H1 (cell line): Measurements from ENCODE around the gene CPA1. TPM values are rescaled to one million over a fixed set of nuclear protein-coding genes. Genes with fewer than 3 reads are reported as not detected.

Source experiments
- CTCF ChIA-PET: fragments of 300-600 bp; sonication (Branson Sonifier 250); formaldehyde crosslinking; loops from one replicate; lab custom pipeline; 2021; ENCODE audit not compliant: partially characterized antibody; lab: Charles Lee
- POLR2A ChIA-PET: fragments of 300-600 bp; sonication (Branson Sonifier 250); formaldehyde crosslinking; loops from one replicate; lab custom pipeline; 2021; ENCODE audit warnings: inconsistent platforms; ENCODE audit not compliant: partially characterized antibody; lab: Charles Lee
- DNase-seq, 2 experiments: peaks; one replicate each; pipeline versions ENCODE4 v3.0.0 to v3.0.0-alpha.2; 2010 to 2022; ENCODE audit warnings: low spot score in 2 of 2, low read depth in 1 of 2, mixed read lengths in 1 of 2
- FAIRE-seq: peaks from 2 replicates; lab custom pipeline; 2011; peaks lifted over from hg19 to GRCh38; lab: Jason Lieb, UNC
- H2AFZ ChIP-seq: 2 replicates; pipeline ENCODE4 v1.8.1; 2012; ENCODE audit warnings: low read length, inconsistent platforms
- H2AK5ac ChIP-seq: 2 replicates; pipeline ENCODE4 v1.6.1; 2013; ENCODE audit warnings: low read depth, low read length
- H2BK120ac ChIP-seq: replicated peaks from 2 replicates; pipeline ENCODE3; 2013; ENCODE audit warnings: low read depth, low read length, inconsistent platforms
- H2BK12ac ChIP-seq: 2 replicates; pipeline ENCODE4 v1.6.1; 2013; ENCODE audit warnings: low read depth, low read length
- H2BK15ac ChIP-seq: 2 replicates; pipeline ENCODE4 v1.6.1; 2013; ENCODE audit warnings: low read length
- H2BK20ac ChIP-seq: 2 replicates; pipeline ENCODE4 v1.6.1; 2013; ENCODE audit warnings: low read length
- H2BK5ac ChIP-seq: 2 replicates; pipeline ENCODE4 v1.6.1; 2013; ENCODE audit warnings: low read depth, low read length
- H3K14ac ChIP-seq: 2 replicates; pipeline ENCODE4 v1.6.1; 2013; ENCODE audit warnings: inconsistent platforms; ENCODE audit not compliant: insufficient read length
- H3K18ac ChIP-seq: 2 replicates; pipeline ENCODE4 v1.6.1; 2013; ENCODE audit warnings: low read length; ENCODE audit errors: extremely low read depth
- H3K23ac ChIP-seq: 2 replicates; pipeline ENCODE4 v1.6.1; 2013; ENCODE audit warnings: inconsistent platforms; ENCODE audit not compliant: insufficient read length
- H3K23me2 ChIP-seq: 2 replicates; pipeline ENCODE4 v1.6.1; 2013; ENCODE audit warnings: low read depth, low read length
- H3K27ac ChIP-seq: 2 replicates; pipeline ENCODE4 v1.6.1; 2011; ENCODE audit warnings: low read depth, low read length, inconsistent platforms
- H3K27me3 ChIP-seq, 4 experiments: replicated peaks in 1 of 4; 1 replicate in 1 of 4; 2 replicates in 3 of 4; pipeline versions ENCODE4 v1.6.1 to v1.8.1; 2011 to 2013; ENCODE audit warnings: low read length in 3 of 4, mild to moderate bottlenecking in 3 of 4, inconsistent platforms in 2 of 4, mixed read lengths in 2 of 4, moderate library complexity in 1 of 4; ENCODE audit not compliant: control insufficient read depth in 3 of 4, insufficient read depth in 3 of 4; ENCODE audit errors: extremely low read depth in 1 of 4
- H3K36me3 ChIP-seq, 4 experiments: 2 replicates each; pipeline versions ENCODE4 v1.6.1 to v1.8.1; 2011 to 2013; ENCODE audit warnings: mild to moderate bottlenecking in 4 of 4, low read length in 3 of 4, moderate library complexity in 2 of 4, control low read depth in 1 of 4, inconsistent platforms in 1 of 4; ENCODE audit not compliant: insufficient read depth in 4 of 4, control insufficient read depth in 2 of 4
- H3K4ac ChIP-seq: replicated peaks from 2 replicates; pipeline ENCODE3; 2013; ENCODE audit warnings: low read length, low read depth, mixed read lengths, inconsistent platforms; ENCODE audit not compliant: insufficient read length
- H3K4me1 ChIP-seq, 4 experiments: replicated peaks in 1 of 4; 1 replicate in 1 of 4; 2 replicates in 3 of 4; pipeline versions ENCODE4 v1.6.1 to v1.8.1; 2011 to 2013; ENCODE audit warnings: low read length in 3 of 4, inconsistent platforms in 2 of 4, mixed read lengths in 1 of 4; ENCODE audit not compliant: insufficient read depth in 4 of 4, control insufficient read depth in 3 of 4
- H3K4me2 ChIP-seq, 2 experiments: 2 replicates each; pipeline versions ENCODE4 v1.6.1 to v1.8.1; 2011 to 2013; ENCODE audit warnings: low read depth in 2 of 2, low read length in 2 of 2, control low read depth in 1 of 2, inconsistent platforms in 1 of 2, mild to moderate bottlenecking in 1 of 2; ENCODE audit not compliant: insufficient read depth in 1 of 2
- H3K4me3 ChIP-seq, 4 experiments: fragments of 200-600, 300-600 bp in 1 of 4; sonication (generic), shearing (Covaris generic), sonication (Bioruptor Twin) in 1 of 4; 2 replicates each; pipeline versions ENCODE4 v1.5.1 to v1.8.1; 2011 to 2016; ENCODE audit warnings: low read length in 4 of 4, low read depth in 3 of 4, control low read depth in 2 of 4, inconsistent platforms in 2 of 4, mild to moderate bottlenecking in 2 of 4, mixed read lengths in 1 of 4, moderate library complexity in 1 of 4; ENCODE audit not compliant: insufficient read depth in 2 of 4; ENCODE audit errors: extremely low read depth in 1 of 4
- H3K56ac ChIP-seq: replicated peaks from 2 replicates; pipeline ENCODE3; 2013; ENCODE audit warnings: low read depth, mild to moderate bottlenecking, mixed read lengths, low read length, inconsistent platforms; ENCODE audit not compliant: insufficient read length
- H3K79me1 ChIP-seq: 2 replicates; pipeline ENCODE4 v1.6.1; 2013; ENCODE audit warnings: low read depth, low read length, control low read depth
- H3K79me2 ChIP-seq, 2 experiments: 2 replicates each; pipeline versions ENCODE4 v1.6.1 to v1.8.1; 2012 to 2013; ENCODE audit warnings: low read length in 2 of 2, mild to moderate bottlenecking in 2 of 2, inconsistent platforms in 1 of 2; ENCODE audit not compliant: insufficient read depth in 2 of 2, control insufficient read depth in 1 of 2
- H3K9ac ChIP-seq, 4 experiments: replicated peaks in 1 of 4; 1 replicate in 1 of 4; 2 replicates in 3 of 4; pipeline versions ENCODE4 v1.6.1 to v1.8.1; 2011 to 2013; ENCODE audit warnings: low read depth in 3 of 4, low read length in 3 of 4, control low read depth in 2 of 4, mild to moderate bottlenecking in 2 of 4, moderate library complexity in 2 of 4, inconsistent platforms in 1 of 4; ENCODE audit errors: extremely low read depth in 1 of 4
- H3K9me3 ChIP-seq, 2 experiments: 2 replicates each; pipeline versions ENCODE4 v1.6.1 to v1.8.1; 2012 to 2013; ENCODE audit warnings: mild to moderate bottlenecking in 2 of 2, moderate library complexity in 2 of 2, control low read depth in 1 of 2, inconsistent platforms in 1 of 2, low read depth in 1 of 2, low read length in 1 of 2, mixed read lengths in 1 of 2; ENCODE audit not compliant: insufficient read depth in 2 of 2
- H4K20me1 ChIP-seq, 2 experiments: replicated peaks in 1 of 2; 2 replicates each; pipeline versions ENCODE3 to v1.8.1; 2011 to 2013; ENCODE audit warnings: inconsistent platforms in 2 of 2, low read length in 2 of 2, mild to moderate bottlenecking in 1 of 2; ENCODE audit not compliant: insufficient read depth in 2 of 2, control insufficient read depth in 1 of 2
- H4K5ac ChIP-seq: 2 replicates; pipeline ENCODE4 v1.6.1; 2013; ENCODE audit warnings: low read length, low read depth, mixed read lengths, inconsistent platforms; ENCODE audit not compliant: insufficient read length
- H4K8ac ChIP-seq: 2 replicates; pipeline ENCODE4 v1.8.0; 2013; ENCODE audit warnings: mild to moderate bottlenecking, moderate library complexity, low read length, inconsistent platforms; ENCODE audit not compliant: insufficient read depth; ENCODE audit errors: extremely low read depth
- H4K91ac ChIP-seq: replicated peaks from 2 replicates; pipeline ENCODE3; 2013; ENCODE audit warnings: low read length, mixed read lengths, inconsistent platforms; ENCODE audit not compliant: insufficient read length
- ATF2 ChIP-seq: IDR thresholded peaks from 2 replicates; pipeline ENCODE4 v1.6.1; 2012; ENCODE audit warnings: low read length, inconsistent platforms
- CHD2 ChIP-seq: IDR thresholded peaks from 2 replicates; pipeline ENCODE4 v1.6.1; 2012; ENCODE audit warnings: low read length, improper control_type of control experiment
- EZH2 ChIP-seq: fragments of 200-600 bp; sonication (generic); IDR thresholded peaks from 2 replicates; pipeline ENCODE4 v1.7.1; 2012; ENCODE audit warnings: low read depth, mild to moderate bottlenecking, moderate library complexity, low read length, inconsistent platforms; ENCODE audit not compliant: severe bottlenecking
- GABPA ChIP-seq: IDR thresholded peaks from 2 replicates; pipeline ENCODE4 v1.6.1; 2011; ENCODE audit warnings: mild to moderate bottlenecking, low read length, moderate library complexity, borderline replicate concordance; ENCODE audit not compliant: insufficient read depth
- GTF2F1 ChIP-seq: IDR thresholded peaks from 2 replicates; pipeline ENCODE4 v1.6.1; 2012; ENCODE audit warnings: low read depth, low read length, improper control_type of control experiment, borderline replicate concordance
- NANOG ChIP-seq: IDR thresholded peaks from 2 replicates; pipeline ENCODE4 v1.6.1; 2011; ENCODE audit warnings: low read length, low read depth, mild to moderate bottlenecking, inconsistent platforms; ENCODE audit not compliant: insufficient read depth, poor library complexity, severe bottlenecking
- SAP30 ChIP-seq: fragments of 300-600 bp; sonication (generic); IDR thresholded peaks from 2 replicates; pipeline ENCODE4 v1.7.1; 2012; ENCODE audit warnings: low read length, moderate library complexity, mild to moderate bottlenecking, inconsistent platforms; ENCODE audit not compliant: insufficient read depth, insufficient replicate concordance
- SIRT6 ChIP-seq: IDR thresholded peaks from one replicate; pipeline ENCODE4 v1.7.1; 2012; ENCODE audit warnings: low read length, inconsistent platforms
- SP1 ChIP-seq: IDR thresholded peaks from 2 replicates; pipeline ENCODE4 v1.6.1; 2011; ENCODE audit warnings: low read depth, low read length
- WGBS, 2 experiments: shearing (Covaris generic) in 1 of 2; methylation state at CpG; one replicate each; pipeline versions ENCODE4 v1.1.6 to v1.1.7; 2013 to 2015; ENCODE audit warnings: low lambda C conversion rate in 2 of 2, mixed read lengths in 2 of 2, inconsistent platforms in 1 of 2, low coverage in 1 of 2, missing lambda C conversion rate in 1 of 2; ENCODE audit not compliant: insufficient replicate concordance in 2 of 2, insufficient coverage in 1 of 2, insufficient read length in 1 of 2; ENCODE audit errors: extremely low coverage in 1 of 2, missing lambda C conversion rate in 1 of 2; 5-methylcytosine and 5-hydroxymethylcytosine counted together
- polyA plus RNA-seq, 7 experiments: library from polyadenylated mRNA; depleted of rRNA in 3 of 7; stranded (reverse) in 5 of 7; unstranded in 2 of 7; fragments of >200 nt in 5 of 7; fragments of 200-250 nt in 2 of 7; gene quantifications; 1 replicate in 5 of 7; 2 replicates in 1 of 7; 4 replicates in 1 of 7; pipeline versions ENCODE4 v1.2.1 to v1.2.3, GENCODE V29; 2011 to 2013; ENCODE audit warnings: missing spikeins in 2 of 7, mixed read lengths in 2 of 7
- total RNA-seq: library from RNA; stranded (reverse); fragmentation: NEBNext Ultra II Directional; extraction: Animal tissue kit (Norgen Biotek cat#: 25700); gene quantifications from 2 replicates; pipeline ENCODE4 v1.2.1, GENCODE V29; 2021

CPA1 gene
- total and polyA plus RNA-seq, 2 of the 8 experiments (the other 6 are each of a cell fraction or from before 2014, with no cell fraction given): not detected

- H2BK120ac ChIP-seq: no peak overlapping the region
- H3K27ac ChIP-seq: no peak overlapping the region
- POLR2A ChIA-PET: no interaction called here
- FAIRE-seq: no peak
- H3K9me3 ChIP-seq: no peaks in the 10 kb centered on the region
- H3K79me1 ChIP-seq: no peaks in the 10 kb centered on the region
- no peaks in the 10 kb centered on the region for H3K23me2 ChIP-seq
- no peak overlapping the region for H2AFZ ChIP-seq
- H3K4me1 ChIP-seq: peaks cover 0 to 2% (median 0%) of the 10 kb centered on the region in 4 experiments; a peak in 2 of 7 replicates
- H2AK5ac ChIP-seq: no peak overlapping the region
- TF ChIP-seq ATF2 (no peak), SIRT6 (no peak), CHD2 (no peak), NANOG (no peak), SAP30 (no peak), GABPA (no peak), SP1 (no peak), GTF2F1 (no peak), EZH2 (no peak)
- no peak overlapping the region for H3K14ac ChIP-seq
- H3K56ac ChIP-seq: no peak overlapping the region
- no peak overlapping the region for H3K23ac ChIP-seq
- H4K8ac ChIP-seq: no peak overlapping the region
- H2BK12ac ChIP-seq: no peak overlapping the region
- WGBS, 2 experiments: 93% methylated on average over 8 of the region's 8 CpGs; no CpG with 5 or more reads in 1 of the 2 experiments
- no peak overlapping the region for H2BK15ac ChIP-seq
- no peak overlapping the region for H3K4me3 ChIP-seq
- H2BK5ac ChIP-seq: no peak overlapping the region
- H4K91ac ChIP-seq: no peak overlapping the region
- H3K4ac ChIP-seq: no peak overlapping the region
- H2BK20ac ChIP-seq: no peak overlapping the region
- H3K27me3 ChIP-seq: no peaks in the 10 kb centered on the region
- no peak overlapping the region for H3K9ac ChIP-seq
- H3K36me3 ChIP-seq: no peaks in the 10 kb centered on the region
- no peak for DNase-seq
- CTCF ChIA-PET: interaction anchor here (1.3 to 2.3 kb wide), 2 partner anchors 18 to 155 kb away, joined by 3 to 11 read pairs; partner anchors contain the start of gene CPA1
- no peak overlapping the region for H3K4me2 ChIP-seq
- H4K5ac ChIP-seq: no peak overlapping the region
- H4K20me1 ChIP-seq: no peaks in the 10 kb centered on the region
- H3K79me2 ChIP-seq: no peaks in the 10 kb centered on the region
- no peak overlapping the region for H3K18ac ChIP-seq
Observed at GRCh38 chr7:130398526-130399090, 18.3 kb downstream of the CPA1 start.
